HUDEP-2 (cell line): Measurements from ENCODE around the gene ASIC2.

ENCODE experiments used
- DNase-seq, 76 experiments: peaks; one replicate each; lab custom pipeline; 2025; ENCODE audit not compliant: unreplicated experiment in 76 of 76; lab: John Stamatoyannopoulos, UW

The ASIC2 gene

GRCh38 chr17:33082529-33083173 is 210.4 kb downstream of the ASIC2 start:
- DNase-seq = no peak

- no peak for DNase-seq
These were observed 213.0 kb downstream of the ASIC2 start for GRCh38 chr17:33080091-33080490.

GRCh38 chr17:33079201-33079600 is 213.9 kb downstream of the ASIC2 start:
- no peak for DNase-seq

GRCh38 chr17:33076979-33077378 is 216.1 kb downstream of the ASIC2 start:
- DNase-seq = no peak

GRCh38 chr17:33073416-33073815 is 219.7 kb downstream of the ASIC2 start:
- DNase-seq = no peak

- no peak for DNase-seq
These were observed 220.5 kb downstream of the ASIC2 start for GRCh38 chr17:33072421-33073161.

GRCh38 chr17:33071656-33072055 is 221.4 kb downstream of the ASIC2 start:
- no peak for DNase-seq

- DNase-seq = no peak
These were observed 235.5 kb downstream of the ASIC2 start for GRCh38 chr17:33057564-33057963.

GRCh38 chr17:33056399-33057146 is 236.5 kb downstream of the ASIC2 start:
- no peak for DNase-seq

GRCh38 chr17:33055746-33056145 is 237.3 kb downstream of the ASIC2 start:
- no peak for DNase-seq

GRCh38 chr17:33055171-33055611 is 237.9 kb downstream of the ASIC2 start:
- no peak for DNase-seq

GRCh38 chr17:33054412-33054811 is 238.7 kb downstream of the ASIC2 start:
- no peak for DNase-seq

- no peak for DNase-seq
These were observed 239.4 kb downstream of the ASIC2 start for GRCh38 chr17:33053676-33054075.

GRCh38 chr17:33052856-33053255 is 240.2 kb downstream of the ASIC2 start:
- DNase-seq = no peak

GRCh38 chr17:33050611-33051140 is 242.4 kb downstream of the ASIC2 start:
- DNase-seq = no peak

GRCh38 chr17:33049781-33050414 is 243.2 kb downstream of the ASIC2 start:
- peak in 40 of 76 experiments; percentile 1 to 60 (median 21) for DNase-seq

- no peak for DNase-seq
These were observed 246.5 kb downstream of the ASIC2 start for GRCh38 chr17:33046361-33047255.

- no peak for DNase-seq
These were observed 247.9 kb downstream of the ASIC2 start for GRCh38 chr17:33045216-33045615.

- no peak for DNase-seq
These were observed 248.3 kb downstream of the ASIC2 start for GRCh38 chr17:33044771-33045170.

- DNase-seq = no peak
These were observed 252.6 kb downstream of the ASIC2 start for GRCh38 chr17:33040461-33040860.
